ENCODE data around the gene TMA16.
A peak's percentile ranks its signal among the peaks of the same experiment; 100 is the strongest.
"Not testable (repeated sequence)": the region's sequence is repeated elsewhere in the genome, so short reads cannot be mapped to it uniquely, and the experiment has no call there.

TMA16 gene

DNA sequence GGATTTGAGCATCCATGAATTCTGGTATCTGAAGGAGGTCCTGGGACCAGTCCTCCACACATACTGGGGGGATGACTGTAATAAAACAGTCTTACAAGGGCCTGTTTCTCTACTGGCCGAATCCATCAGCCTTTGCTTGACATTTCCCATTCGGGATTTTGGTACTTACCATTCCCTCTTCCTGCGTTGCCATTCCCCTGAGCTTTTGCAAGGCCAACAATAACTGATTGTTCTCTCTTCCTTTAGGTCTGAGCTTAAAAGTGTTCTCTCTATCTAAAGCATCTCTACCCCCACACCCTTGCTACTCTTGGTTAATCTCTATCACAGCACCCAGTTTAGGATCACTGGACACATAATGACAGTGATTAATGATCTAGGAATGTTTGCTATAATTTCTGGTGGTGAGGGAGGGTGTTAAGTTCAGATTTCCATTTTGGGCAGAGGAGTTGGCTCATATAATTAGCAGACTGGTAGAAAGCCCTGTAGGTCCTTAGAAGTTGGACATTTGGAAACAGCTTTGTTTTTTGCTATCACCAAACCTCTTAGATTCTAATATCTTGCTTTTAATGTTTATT, 29.4 kb downstream of the TMA16 start:
- DNase-seq: no peak

- no peak for DNase-seq
Observed at GRCh38 chr4:163525982-163526381, 31.5 kb downstream of the TMA16 start.

DNA sequence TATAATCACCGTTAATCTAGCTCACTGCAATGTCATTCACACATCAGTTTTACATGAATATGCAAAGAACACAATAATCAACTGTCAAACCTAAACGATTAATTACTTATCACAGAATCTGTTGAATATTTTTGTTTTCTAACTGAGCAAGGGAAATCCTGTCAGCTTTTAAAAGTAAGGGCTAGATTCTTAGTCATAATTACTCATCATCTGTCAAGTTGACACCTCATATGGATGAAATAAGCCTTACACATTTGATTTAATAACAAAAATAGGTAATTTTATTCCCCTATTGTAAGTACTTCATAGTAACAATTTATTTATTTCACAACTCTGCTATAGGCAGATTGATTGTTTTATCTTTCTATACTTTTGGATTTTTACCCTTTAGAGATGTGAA, 32.7 kb downstream of the TMA16 start:
- no peak for DNase-seq

DNA sequence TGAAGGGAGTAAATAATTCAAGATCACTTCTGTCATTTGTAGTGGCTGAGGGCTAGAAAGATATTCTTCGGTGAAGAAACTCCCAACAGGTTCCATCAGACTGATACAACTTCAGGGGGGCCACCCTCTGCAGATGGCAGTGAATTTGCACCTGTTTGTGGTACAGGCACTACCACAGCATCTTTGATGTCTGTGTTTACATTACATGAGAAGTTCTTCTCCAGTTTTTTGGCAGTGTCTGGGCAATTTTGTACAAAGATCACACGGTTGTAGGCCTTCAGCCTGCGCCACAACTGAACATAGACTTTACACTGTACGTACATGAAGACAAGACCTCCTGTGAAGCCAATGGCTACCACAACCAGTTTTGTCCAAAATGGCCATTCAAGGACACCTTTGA, 34.2 kb downstream of the TMA16 start:
- no peak for DNase-seq

- DNase-seq: no peak
Observed at GRCh38 chr4:163534056-163534455, 39.6 kb downstream of the TMA16 start.

DNA sequence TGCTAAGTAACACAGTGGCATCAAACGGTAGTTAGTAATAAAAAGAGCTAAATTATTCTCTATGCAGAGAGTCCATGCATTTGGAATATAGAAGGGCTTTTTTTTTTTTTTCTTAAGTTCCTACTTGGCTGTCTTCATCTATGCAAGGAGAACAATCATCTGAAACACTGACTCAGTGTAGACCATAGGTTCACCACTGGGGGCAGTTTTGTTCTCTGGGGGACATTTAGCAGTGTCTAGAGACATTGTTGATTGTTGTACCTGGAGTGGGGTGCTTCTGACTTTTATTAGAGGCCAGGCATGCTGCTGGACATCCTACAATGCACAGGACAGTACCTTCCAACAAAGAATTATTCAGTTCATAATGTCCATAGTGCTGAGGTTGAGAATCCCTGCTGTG, 41.2 kb downstream of the TMA16 start:
- DNase-seq: no peak

GRCh38 chr4:163536091-163536490, 41.6 kb downstream of the TMA16 start:
- no peak for DNase-seq

GRCh38 chr4:163537114-163537513, 42.6 kb downstream of the TMA16 start:
- no peak for DNase-seq

DNA sequence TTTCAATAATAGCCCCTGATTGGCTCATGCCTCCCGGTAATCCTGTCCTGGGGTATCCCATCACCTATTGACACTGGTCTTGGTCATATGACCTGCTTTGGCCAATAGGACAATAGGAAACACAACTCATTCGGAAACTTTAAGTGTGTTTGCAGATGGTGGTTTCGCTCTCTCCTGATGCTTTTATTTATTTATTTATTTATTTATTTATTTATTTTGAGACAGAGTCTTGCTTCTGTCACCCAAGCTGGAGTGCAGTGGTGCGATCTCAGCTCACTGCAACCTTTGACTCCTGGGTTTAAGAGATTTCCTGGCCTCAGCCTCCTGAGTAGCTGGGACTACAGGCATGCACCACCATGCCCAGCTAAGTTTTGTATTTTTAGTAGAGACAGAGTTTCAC, 44.3 kb downstream of the TMA16 start:
- not testable (repeated sequence) for DNase-seq

GRCh38 chr4:163540448-163540847, 46.0 kb downstream of the TMA16 start:
- DNase-seq: no peak

GRCh38 chr4:163540977-163541376, 46.5 kb downstream of the TMA16 start:
- no peak for DNase-seq

- DNase-seq: no peak
Observed at GRCh38 chr4:163542275-163542674, 47.8 kb downstream of the TMA16 start.

- DNase-seq: peak; percentile 2 to 42 (median 20)
Observed at GRCh38 chr4:163544407-163545038, 50.0 kb downstream of the TMA16 start.

GRCh38 chr4:163548481-163549243, 54.2 kb downstream of the TMA16 start:
- no peak for DNase-seq

DNA sequence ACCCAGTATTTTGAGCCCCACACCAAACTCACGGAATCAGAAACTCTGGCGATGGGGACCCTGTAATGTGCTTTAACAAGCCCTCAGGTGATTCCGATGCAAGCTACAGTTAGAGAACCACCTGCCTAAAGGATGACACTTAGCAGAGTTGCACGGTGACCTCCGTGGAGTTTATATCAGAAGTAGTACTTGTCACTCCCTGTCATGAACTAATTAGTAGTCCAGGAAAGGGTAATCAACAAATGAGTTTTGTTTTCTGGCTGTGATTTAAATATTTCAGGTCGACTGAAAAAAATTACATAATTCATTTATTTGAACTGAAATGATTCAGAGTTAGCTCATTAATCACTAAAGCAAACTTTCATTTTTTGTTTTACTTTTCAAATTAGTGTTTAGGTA, 56.4 kb downstream of the TMA16 start:
- DNase-seq: no peak

GRCh38 chr4:163553146-163553545, 58.7 kb downstream of the TMA16 start:
- no peak for DNase-seq

GRCh38 chr4:163554870-163555465, 60.5 kb downstream of the TMA16 start:
- DNase-seq: no peak

DNA sequence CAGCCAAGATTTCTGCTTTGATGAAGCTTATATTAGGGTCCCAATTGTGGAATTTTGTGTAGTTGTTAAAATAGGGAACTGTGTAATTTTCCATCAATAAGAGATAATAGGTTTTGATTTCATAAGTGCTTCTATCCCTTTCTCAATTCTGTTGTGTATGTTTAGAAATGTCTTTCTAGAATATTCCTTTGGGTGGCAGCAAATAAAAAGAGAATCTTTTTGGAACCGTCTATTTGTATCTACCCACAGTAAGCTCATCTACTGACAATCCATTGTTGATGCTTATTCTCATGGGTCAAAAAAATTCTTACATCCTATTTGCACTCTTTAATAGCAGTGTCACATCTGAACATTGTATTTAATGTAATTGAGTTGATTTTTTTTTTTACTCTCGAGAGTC, 61.7 kb downstream of the TMA16 start:
- DNase-seq: no peak

DNA sequence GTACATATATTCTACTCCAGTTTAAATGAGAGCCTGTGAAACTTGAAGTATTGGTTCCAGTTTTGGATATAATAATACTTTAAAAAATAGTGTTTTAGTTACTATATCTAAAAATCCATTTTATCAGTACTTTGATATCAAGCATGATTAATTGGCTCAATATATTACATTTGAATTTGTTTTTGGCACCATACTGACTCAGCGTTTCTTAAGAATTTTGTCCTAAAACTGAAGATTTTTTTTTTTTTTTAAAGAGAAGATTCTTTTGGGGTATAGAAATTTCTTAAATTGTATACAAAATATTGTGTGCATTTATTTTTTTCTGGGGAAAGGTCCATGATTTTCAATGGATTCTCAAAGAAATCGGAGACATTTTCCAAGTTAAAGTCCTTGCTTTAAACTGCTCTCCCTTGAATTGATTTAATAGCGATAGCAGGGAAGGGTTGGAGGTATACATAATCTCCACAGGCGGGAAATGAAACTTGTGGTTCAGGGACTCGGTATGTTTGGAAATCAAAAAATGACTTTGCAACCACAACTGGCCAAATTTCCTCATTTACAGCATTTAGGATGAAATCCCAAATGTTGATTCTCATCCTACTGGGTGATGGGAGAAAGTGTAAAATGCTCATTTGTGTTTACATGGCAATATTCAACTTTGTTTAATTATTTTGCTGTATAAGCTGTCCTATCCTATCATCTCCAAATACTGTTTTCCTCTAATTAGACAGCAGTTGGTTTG, 62.3 kb downstream of the TMA16 start:
- no peak for DNase-seq

DNA sequence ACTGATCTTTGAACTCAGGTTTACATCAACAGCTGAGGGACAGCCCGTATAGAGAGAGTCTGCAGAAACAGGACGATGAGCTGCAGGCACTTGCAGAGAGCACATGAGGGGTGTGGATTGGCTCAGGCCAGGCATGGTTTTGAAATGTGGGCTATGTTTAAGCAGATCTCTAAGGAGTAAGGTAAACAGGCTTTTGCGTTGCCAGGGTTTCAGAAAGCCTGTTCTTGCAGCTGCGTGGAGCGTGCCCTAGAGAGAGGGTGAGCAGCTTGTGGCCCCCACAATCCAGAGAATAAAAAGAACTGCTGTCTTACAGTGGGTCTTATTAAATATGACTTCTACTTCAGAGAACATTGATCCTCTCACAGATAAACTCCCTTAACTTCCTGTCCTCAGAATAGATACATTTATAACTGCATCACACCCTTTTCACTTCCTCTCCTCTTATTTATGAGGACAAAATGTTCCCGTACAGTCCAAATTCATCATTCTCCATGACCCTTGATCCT, 64.1 kb downstream of the TMA16 start:
- no peak for DNase-seq

GRCh38 chr4:163562496-163562895, 68.0 kb downstream of the TMA16 start:
- no peak for DNase-seq

GRCh38 chr4:163563592-163563991, 69.1 kb downstream of the TMA16 start:
- DNase-seq: no peak

GRCh38 chr4:163564221-163564720, 69.8 kb downstream of the TMA16 start:
- no peak for DNase-seq

All from activated CD4-positive, CD25-positive, alpha-beta regulatory T cell (primary cell).